GM23248 (cell line): Measurements from ENCODE around the gene APLF. TPM values are rescaled to one million over a fixed set of nuclear protein-coding genes. Genes with fewer than 3 reads are reported as not detected.
"Not testable (repeated sequence)": the region's sequence is repeated elsewhere in the genome, so short reads cannot be mapped to it uniquely, and the experiment has no call there.

ENCODE experiments used
- DNase-seq: peaks from one replicate; pipeline ENCODE4 v3.0.0-alpha.2; 2015
- H2AFZ ChIP-seq: fragments of 200-600 bp; sonication (generic); 2 replicates; pipeline ENCODE4 v1.6.1; 2016; ENCODE audit warnings: antibody characterized with exemption
- H3F3A ChIP-seq: fragments of 200-600 bp; sonication (generic); 2 replicates; pipeline ENCODE4 v1.6.1; 2016; ENCODE audit warnings: mild to moderate bottlenecking, antibody characterized with exemption, mixed run types; ENCODE audit not compliant: insufficient read depth
- H3K27ac ChIP-seq: fragments of 200-600 bp; sonication (generic); 2 replicates; pipeline ENCODE4 v1.5.1; 2016; ENCODE audit warnings: mild to moderate bottlenecking
- H3K27me3 ChIP-seq: fragments of 200-600 bp; sonication (generic); replicated peaks from 2 replicates; pipeline ENCODE4 v1.6.1; 2016; ENCODE audit warnings: mild to moderate bottlenecking; ENCODE audit not compliant: insufficient read depth
- H3K36me3 ChIP-seq: fragments of 200-600 bp; sonication (generic); 2 replicates; pipeline ENCODE4 v1.6.1; 2016; ENCODE audit warnings: low read depth, mild to moderate bottlenecking
- H3K4me1 ChIP-seq: fragments of 200-600 bp; sonication (generic); 2 replicates; pipeline ENCODE4 v1.6.1; 2016; ENCODE audit warnings: mild to moderate bottlenecking; ENCODE audit not compliant: insufficient read depth
- H3K4me2 ChIP-seq: fragments of 200-600 bp; sonication (generic); one replicate; pipeline ENCODE4 v1.6.1; 2016; ENCODE audit warnings: mild to moderate bottlenecking; ENCODE audit not compliant: unreplicated experiment
- H3K4me3 ChIP-seq: fragments of 200-600 bp; sonication (generic); 2 replicates; pipeline ENCODE4 v1.5.1; 2016; ENCODE audit warnings: mild to moderate bottlenecking
- H3K79me2 ChIP-seq: fragments of 200-600 bp; sonication (generic); 2 replicates; pipeline ENCODE4 v1.6.1; 2016; ENCODE audit warnings: mild to moderate bottlenecking; ENCODE audit not compliant: insufficient read depth
- H3K9ac ChIP-seq: fragments of 200-600 bp; sonication (generic); 2 replicates; pipeline ENCODE4 v1.6.1; 2016; ENCODE audit warnings: mild to moderate bottlenecking
- H3K9me2 ChIP-seq: fragments of 200-600 bp; sonication (generic); 2 replicates; pipeline ENCODE4 v1.6.1; 2016; ENCODE audit warnings: mixed run types, mild to moderate bottlenecking, moderate library complexity; ENCODE audit not compliant: insufficient read depth
- H3K9me3 ChIP-seq: fragments of 200-600 bp; sonication (generic); one replicate; pipeline ENCODE4 v1.6.1; 2017; ENCODE audit warnings: low read depth
- H4K20me1 ChIP-seq: fragments of 200-600 bp; sonication (generic); 2 replicates; pipeline ENCODE4 v1.6.0; 2016; ENCODE audit not compliant: insufficient read depth
- EZH2 ChIP-seq: fragments of 200-600 bp; sonication (generic); IDR thresholded peaks from 2 replicates; pipeline ENCODE4 v1.6.1; 2018; ENCODE audit warnings: antibody characterized with exemption, mild to moderate bottlenecking; ENCODE audit not compliant: insufficient read depth, poor library complexity, severe bottlenecking
- EZH2phosphoT487 ChIP-seq: fragments of 200-600 bp; sonication (generic); IDR thresholded peaks from 2 replicates; pipeline ENCODE4 v1.6.1; 2018; ENCODE audit warnings: antibody characterized with exemption, moderate library complexity, mild to moderate bottlenecking, low read depth; ENCODE audit not compliant: insufficient read depth
- WGBS, 2 experiments: methylation state at CpG; one replicate each; pipeline ENCODE4 v1.1.6; 2015 to 2017; ENCODE audit warnings: low lambda C conversion rate in 2 of 2, low coverage in 1 of 2; ENCODE audit errors: missing lambda C conversion rate in 2 of 2; 5-methylcytosine and 5-hydroxymethylcytosine counted together
- in situ Hi-C: fragments of 300-500 bp; cut with MboI; formaldehyde crosslinking; loops from 2 replicates; pipeline ENCODE4 v1.15.0; 2020
- polyA plus RNA-seq: library from polyadenylated mRNA; unstranded; fragments of >200 nt; fragmentation: Nextera tagmentation; extraction: Ambion mirVana; gene quantifications from 2 replicates; pipeline ENCODE4 v1.2.1, GENCODE V29; 2016
- total RNA-seq: library from RNA; depleted of rRNA; stranded (reverse); fragments of >200 nt; shearing (Covaris generic); gene quantifications from 2 replicates; pipeline ENCODE4 v1.2.3, GENCODE V29; 2014

Gene APLF
- total and polyA plus RNA-seq, 2 experiments from 2014 or later, result 3.6 to 4.0 TPM

DNA sequence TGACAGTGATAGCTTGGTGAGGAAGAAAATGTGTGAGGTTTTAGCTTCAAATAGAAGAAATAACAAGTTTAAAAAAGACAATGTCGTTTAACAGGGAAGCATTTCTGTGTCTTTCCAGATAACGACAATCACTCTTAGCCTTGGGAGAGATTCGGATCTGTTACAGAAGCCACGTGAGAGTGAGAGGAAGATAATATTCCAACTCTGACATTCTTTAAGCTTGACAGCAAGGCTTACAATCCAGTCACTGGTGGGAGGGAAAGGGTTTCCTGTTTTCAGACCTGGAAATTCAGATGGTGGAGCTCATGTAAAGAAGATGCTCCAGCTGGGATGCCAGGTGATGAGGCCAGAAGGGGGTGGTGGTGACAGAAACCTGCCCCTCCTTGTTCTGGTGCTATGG lies 31.1 kb upstream of the APLF start:
- H4K20me1 ChIP-seq, result no peaks in the 10 kb centered on the region
- 0 out of 2 replicates have a peak overlapping the region, but pooled peaks have one; percentile 4 for H3K4me3 ChIP-seq
- no peak overlapping the region for H3K27ac ChIP-seq
- H3K4me1 ChIP-seq, result no peaks in the 10 kb centered on the region
- no peaks in the 10 kb centered on the region for H3K9me2 ChIP-seq
- H3K9ac ChIP-seq, result no peak overlapping the region
- H3K36me3 ChIP-seq, result no peaks in the 10 kb centered on the region
- no peaks in the 10 kb centered on the region for H3K79me2 ChIP-seq
- DNase-seq, result peak; percentile 28
- H3K4me2 ChIP-seq, result peak overlapping the region; percentile 17
- peak overlapping the region; percentile 42 for H2AFZ ChIP-seq
- no peaks in the 10 kb centered on the region for H3F3A ChIP-seq
- 4% methylated on average over 4 of the region's 4 CpGs for WGBS, 2 experiments
- in situ Hi-C loops, result no loop called here
- no peaks in the 10 kb centered on the region for H3K9me3 ChIP-seq
- no peaks in the 10 kb centered on the region for H3K27me3 ChIP-seq
- TF ChIP-seq EZH2phosphoT487 (no peak), EZH2 (no peak)

DNA sequence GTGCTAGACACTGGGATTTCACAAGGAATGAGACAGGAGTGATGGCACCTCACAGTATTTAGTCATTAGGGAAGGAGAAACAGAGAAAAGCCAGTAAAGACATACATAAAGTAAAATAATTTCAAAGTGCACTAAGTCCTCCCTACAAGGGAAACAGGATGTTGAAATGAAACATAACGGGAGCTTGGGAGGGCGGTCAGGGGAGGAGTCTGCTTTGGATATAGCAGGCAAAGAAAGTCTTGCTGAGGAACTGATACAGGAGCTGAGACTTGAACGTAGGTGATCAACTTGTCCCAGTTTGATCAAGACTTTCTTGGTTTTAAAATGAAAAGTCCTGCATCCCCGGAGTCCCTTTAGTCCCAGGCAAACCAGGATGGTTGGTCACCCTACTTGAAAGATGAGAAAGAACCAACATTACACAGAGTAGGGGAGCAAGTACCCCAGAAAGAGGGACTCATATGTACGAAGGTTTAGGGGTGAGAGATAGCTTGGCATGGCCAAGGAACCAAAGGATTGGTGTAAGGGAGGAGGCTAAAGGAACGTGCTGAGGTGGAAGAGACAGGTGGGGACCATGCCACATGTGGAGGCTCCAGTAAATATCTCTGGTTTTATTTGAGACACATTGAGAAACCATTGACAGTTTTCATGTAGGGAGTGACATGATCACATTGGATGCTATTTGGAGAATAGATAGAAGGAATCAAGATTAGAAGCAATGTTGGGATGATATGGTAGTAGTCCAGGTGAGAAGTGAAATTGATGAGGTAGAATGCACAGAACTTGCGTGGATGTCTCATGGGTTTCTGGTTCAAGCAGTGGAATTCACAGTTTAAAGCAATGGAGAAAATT lies 28.7 kb upstream of the APLF start:
- Histone ChIP-seq H4K20me1 (no peaks in the 10 kb centered on the region), H3K4me1 (no peaks in the 10 kb centered on the region), H3K79me2 (no peaks in the 10 kb centered on the region), H3K36me3 (no peaks in the 10 kb centered on the region), H3K9ac (no peak overlapping the region), H3K4me2 (no peak overlapping the region), H3K27ac (no peak overlapping the region), H3K27me3 (0 out of 2 replicates have a peak, but pooled peaks cover 9% of the 10 kb centered on the region), H2AFZ (no peak overlapping the region), H3K9me2 (no peaks in the 10 kb centered on the region), H3K9me3 (no peaks in the 10 kb centered on the region), H3K4me3 (no peak overlapping the region), H3F3A (no peaks in the 10 kb centered on the region)
- in situ Hi-C loops, result no loop called here
- WGBS, 2 experiments, result 72 to 75% methylated on average over 7 of the region's 7 CpGs
- DNase-seq, result no peak
- TF ChIP-seq EZH2phosphoT487, result no peak
- TF ChIP-seq EZH2, result no peak

DNA sequence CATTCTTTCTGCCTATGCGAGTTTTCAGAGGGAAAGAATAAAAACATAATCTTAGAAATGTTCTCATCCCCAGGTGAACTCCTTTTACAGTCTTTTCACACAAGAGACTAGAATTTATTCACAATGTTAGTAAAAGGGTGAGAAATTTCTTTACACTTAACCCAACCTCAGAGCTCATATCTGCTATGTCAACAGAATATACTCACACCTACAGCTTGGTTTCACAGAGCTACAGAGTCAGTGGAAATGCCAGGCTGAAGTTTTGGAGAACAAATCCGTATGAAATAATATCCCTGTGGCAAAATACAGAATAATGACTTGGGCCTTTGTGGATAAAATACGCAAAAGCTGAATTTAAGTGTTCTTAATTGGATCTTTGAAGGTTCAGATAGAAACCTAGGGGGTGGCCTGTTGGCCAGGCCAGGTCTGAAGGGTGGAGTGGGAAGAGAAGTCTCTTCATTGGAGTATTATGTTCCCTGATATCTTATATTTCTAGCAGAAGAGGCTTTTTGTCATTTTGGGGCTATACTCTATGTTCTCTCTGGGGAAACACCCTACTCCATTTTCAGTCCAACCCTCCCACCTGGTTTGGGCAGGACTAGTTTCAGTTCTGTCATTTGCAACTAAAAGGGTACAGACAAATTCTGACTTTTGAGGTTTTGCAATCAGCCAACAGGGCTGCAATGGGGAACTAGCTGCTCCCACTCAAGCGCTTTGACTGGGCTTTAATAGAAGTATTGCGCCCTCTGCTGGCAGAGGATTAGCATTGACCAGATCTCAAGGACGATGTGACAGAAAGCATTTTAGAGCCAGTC lies 26.0 kb upstream of the APLF start:
- Histone ChIP-seq H2AFZ (peak overlapping the region; percentile 66), H3F3A (no peaks in the 10 kb centered on the region), H3K79me2 (no peaks in the 10 kb centered on the region), H3K4me3 (no peak overlapping the region), H4K20me1 (no peaks in the 10 kb centered on the region), H3K9me3 (no peaks in the 10 kb centered on the region), H3K27me3 (0 out of 2 replicates have a peak, but pooled peaks cover 9% of the 10 kb centered on the region), H3K9me2 (no peaks in the 10 kb centered on the region), H3K36me3 (no peaks in the 10 kb centered on the region), H3K27ac (no peak overlapping the region), H3K4me1 (no peaks in the 10 kb centered on the region), H3K9ac (no peak overlapping the region), H3K4me2 (no peak overlapping the region)
- WGBS, 2 experiments, result 38% methylated on average over 6 of the region's 6 CpGs
- peak; percentile 93 for DNase-seq
- in situ Hi-C loops, result loop anchor here (10.0 kb wide), 1 partner anchor 317 kb away; no protein-coding TSS in a partner anchor
- no peak for TF ChIP-seq EZH2
- TF ChIP-seq EZH2phosphoT487, result no peak

DNA sequence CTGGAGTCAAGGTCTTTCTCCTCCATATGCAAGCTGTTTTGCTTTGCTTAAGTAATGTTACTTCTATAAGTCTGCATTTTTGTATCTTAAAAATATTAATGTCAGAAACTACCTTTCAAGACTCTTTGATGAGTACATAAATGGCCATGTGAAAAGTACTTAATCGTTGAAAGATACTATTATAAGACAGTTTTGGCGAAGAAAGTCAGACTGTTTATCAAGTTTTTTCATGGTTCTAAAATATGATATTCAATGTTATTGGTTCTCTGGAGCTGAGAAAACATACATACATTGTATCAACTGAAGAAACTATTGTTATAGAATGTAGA lies 25.4 kb upstream of the APLF start:
- H2AFZ ChIP-seq, result no peak overlapping the region
- TF ChIP-seq EZH2phosphoT487 (no peak), EZH2 (no peak)
- H3K79me2 ChIP-seq, result no peaks in the 10 kb centered on the region
- H3K27ac ChIP-seq, result no peak overlapping the region
- H3K9me3 ChIP-seq, result no peaks in the 10 kb centered on the region
- no peaks in the 10 kb centered on the region for H3K4me1 ChIP-seq
- no peaks in the 10 kb centered on the region for H4K20me1 ChIP-seq
- 0 out of 2 replicates have a peak, but pooled peaks cover 9% of the 10 kb centered on the region for H3K27me3 ChIP-seq
- H3K9me2 ChIP-seq, result no peaks in the 10 kb centered on the region
- H3K36me3 ChIP-seq, result no peaks in the 10 kb centered on the region
- WGBS, 2 experiments, result 96 to 97% methylated on average over 2 of the region's 2 CpGs
- H3F3A ChIP-seq, result no peaks in the 10 kb centered on the region
- in situ Hi-C loops, result loop anchor here (10.0 kb wide), 1 partner anchor 317 kb away; no protein-coding TSS in a partner anchor
- no peak for DNase-seq
- no peak overlapping the region for H3K4me2 ChIP-seq
- no peak overlapping the region for H3K9ac ChIP-seq
- H3K4me3 ChIP-seq, result no peak overlapping the region

DNA sequence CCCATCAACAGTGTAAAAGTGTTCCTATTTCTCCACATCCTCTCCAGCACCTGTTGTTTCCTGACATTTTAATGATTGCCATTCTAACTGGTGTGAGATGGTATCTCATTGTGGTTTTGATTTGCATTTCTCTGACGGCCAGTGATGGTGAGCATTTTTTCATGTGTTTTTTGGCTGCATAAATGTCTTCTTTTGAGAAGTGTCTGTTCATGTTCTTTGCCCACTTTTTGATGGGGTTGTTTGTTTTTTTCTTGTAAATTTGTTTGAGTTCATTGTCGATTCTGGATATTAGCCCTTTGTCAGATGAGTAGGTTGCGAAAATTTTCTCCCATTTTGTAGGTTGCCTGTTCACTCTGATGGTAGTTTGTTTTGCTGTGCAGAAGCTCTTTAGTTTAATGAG lies 21.0 kb upstream of the APLF start:
- 40 to 66% methylated on average over 2 to 3 of the region's 3 CpGs for WGBS, 2 experiments
- H3K4me3 ChIP-seq, H4K20me1 ChIP-seq, DNase-seq, H3F3A ChIP-seq, H3K27ac ChIP-seq, H3K79me2 ChIP-seq, H3K36me3 ChIP-seq, H3K9me3 ChIP-seq, H3K9me2 ChIP-seq, H3K4me2 ChIP-seq, H3K27me3 ChIP-seq, H2AFZ ChIP-seq, H3K4me1 ChIP-seq, H3K9ac ChIP-seq: not testable (repeated sequence)
- in situ Hi-C loops, result loop anchor here (10.0 kb wide), 1 partner anchor 322 kb away; no protein-coding TSS in a partner anchor
